ENCODE data around the gene SNX4. TPM values are rescaled to one million over a fixed set of nuclear protein-coding genes. Genes with fewer than 3 reads are reported as not detected.
"Not testable (repeated sequence)": the region's sequence is repeated elsewhere in the genome, so short reads cannot be mapped to it uniquely, and the experiment has no call there.

Gene SNX4
- total RNA-seq (10 to 100 TPM; 30.2 to 32.9 TPM), polyA plus RNA-seq (10 to 100 TPM; 17.3 to 38.7 TPM)
- long read RNA-seq, donor 1, transcript SNX4-201 (14 exons, 2,513 nt): major isoform, 81 of 104 reads
- long read RNA-seq, donor 1, partial matches to known transcripts: 4 of 104 reads
- long read RNA-seq, donor 1, other reads (novel, unspliced or antisense): 17 of 104 reads
- long read RNA-seq, donor 2, transcript SNX4-201 (14 exons, 2,513 nt): major isoform, 17 of 26 reads
- long read RNA-seq, donor 2, partial matches to known transcripts: 2 of 26 reads
- long read RNA-seq, donor 2, other reads (novel, unspliced or antisense): 7 of 26 reads

DNA sequence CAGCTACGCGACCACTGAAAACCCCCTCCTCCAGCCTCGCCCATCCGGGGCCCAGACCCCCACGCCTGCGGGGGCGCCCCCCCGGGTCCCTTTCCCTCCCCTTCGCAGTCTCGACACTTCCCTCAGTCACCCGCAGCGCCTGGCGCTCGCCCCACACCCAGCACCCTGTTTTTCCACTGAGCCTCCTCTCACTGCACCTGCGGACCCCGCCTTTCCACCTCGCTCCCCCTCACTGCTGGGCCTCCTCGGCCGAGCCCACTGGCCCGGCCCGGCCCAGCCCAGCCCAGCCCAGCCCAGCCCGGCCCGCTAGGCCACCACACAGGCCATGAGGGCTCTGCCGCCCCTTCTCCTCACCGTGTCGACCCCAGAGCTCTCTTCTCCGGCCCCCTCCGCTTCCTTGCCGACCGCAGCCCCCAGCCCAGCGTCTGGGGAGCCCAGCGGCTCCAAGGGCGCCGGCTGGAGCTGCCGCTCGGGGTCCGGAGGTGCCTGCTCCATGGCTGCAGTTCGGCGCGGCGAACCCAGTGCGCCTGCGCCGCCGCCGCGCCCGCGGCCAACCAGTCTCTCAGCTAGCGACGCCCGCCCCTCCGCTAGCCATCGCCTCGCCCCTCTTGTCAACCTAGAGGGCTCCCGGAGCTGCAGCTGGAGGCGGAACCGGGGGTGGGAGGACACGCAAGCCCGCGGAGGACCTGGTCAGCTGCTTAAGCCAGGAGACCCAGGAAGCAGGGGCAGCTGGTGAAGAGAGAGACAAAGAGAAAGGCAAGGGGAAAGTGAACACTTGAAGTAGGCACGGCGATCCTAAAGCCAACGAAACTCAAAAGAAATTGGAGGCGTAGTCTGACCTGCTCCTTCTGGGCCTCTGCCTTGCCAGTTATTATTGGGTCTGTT lies at the start of gene SNX4:
Gene SNX4, minus strand, starts transcription at position 525 of the 885 bp plus-strand sequence. Its CDS starts 30 bp downstream, at position 495.
- Histone ChIP-seq H3K36me3 (ENCODE audit: control insufficient read depth in 1 of 2, insufficient read depth in 2 of 2, low read length in 1 of 2) (no peaks in the 10 kb centered on the region), H3K4me1 (ENCODE audit: control insufficient read depth in 1 of 2, insufficient read depth in 2 of 2, low read length in 2 of 2) (no peaks in the 10 kb centered on the region), H3K9me3 (ENCODE audit: control insufficient read depth, low read length) (no peaks in the 10 kb centered on the region), H3K4me3 (ENCODE audit: low read length in 2 of 2) (peak within 1 kb of the TSS; percentile 78 to 92), H3K27me3 (ENCODE audit: control insufficient read depth in 1 of 2, insufficient read depth in 2 of 2, low read length in 1 of 2) (no peaks in the 10 kb centered on the region), H3K27ac (ENCODE audit: low read depth in 1 of 2, low read length in 2 of 2) (peak within 1 kb of the TSS in 1 of 2 donors; percentile 59)
- WGBS, 2 donors: 0% methylated on average over 61 to 65 of the region's 65 CpGs
- intact Hi-C loops (cut with DNase I): no loop called here
- peak; percentile 98 for DNase-seq
- peak; percentile 96 for ATAC-seq (ENCODE audit: low FRiP score)

DNA sequence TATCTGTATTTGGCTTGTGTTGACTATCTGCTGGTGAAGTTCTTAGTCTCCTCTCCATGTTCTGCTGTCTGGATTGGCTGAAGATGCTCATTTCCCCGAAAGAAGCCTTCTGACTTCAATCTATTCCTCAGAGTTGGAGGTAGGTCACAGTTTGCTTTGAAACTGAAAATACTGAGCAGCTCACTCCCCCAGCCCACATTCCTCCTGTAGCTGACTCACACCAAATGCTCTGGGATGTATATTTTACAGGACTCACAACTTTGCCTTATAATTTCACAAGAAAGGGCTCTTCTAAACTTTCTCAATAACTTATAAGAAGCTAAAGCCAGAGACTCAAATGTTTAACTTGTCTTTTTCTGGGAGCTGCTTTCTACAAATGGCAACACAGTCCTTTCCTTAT lies 36.3 kb upstream of the SNX4 start:
- ATAC-seq (ENCODE audit: low FRiP score) (no peak), DNase-seq (no peak)
- Histone ChIP-seq H3K4me3 (ENCODE audit: low read length in 2 of 2) (no peak overlapping the region), H3K9me3 (ENCODE audit: control insufficient read depth, low read length) (no peaks in the 10 kb centered on the region), H3K36me3 (ENCODE audit: control insufficient read depth in 1 of 2, insufficient read depth in 2 of 2, low read length in 1 of 2) (peaks cover 3 to 7% of the 10 kb centered on the region in 2 donors), H3K27ac (ENCODE audit: low read depth in 1 of 2, low read length in 2 of 2) (no peak overlapping the region), H3K27me3 (ENCODE audit: control insufficient read depth in 1 of 2, insufficient read depth in 2 of 2, low read length in 1 of 2) (no peaks in the 10 kb centered on the region), H3K4me1 (ENCODE audit: control insufficient read depth in 1 of 2, insufficient read depth in 2 of 2, low read length in 2 of 2) (no peaks in the 10 kb centered on the region)
- intact Hi-C loops (cut with DNase I): no loop called here
- WGBS, 2 donors: 95 to 100% methylated on average over 1 of the region's 1 CpG

DNA sequence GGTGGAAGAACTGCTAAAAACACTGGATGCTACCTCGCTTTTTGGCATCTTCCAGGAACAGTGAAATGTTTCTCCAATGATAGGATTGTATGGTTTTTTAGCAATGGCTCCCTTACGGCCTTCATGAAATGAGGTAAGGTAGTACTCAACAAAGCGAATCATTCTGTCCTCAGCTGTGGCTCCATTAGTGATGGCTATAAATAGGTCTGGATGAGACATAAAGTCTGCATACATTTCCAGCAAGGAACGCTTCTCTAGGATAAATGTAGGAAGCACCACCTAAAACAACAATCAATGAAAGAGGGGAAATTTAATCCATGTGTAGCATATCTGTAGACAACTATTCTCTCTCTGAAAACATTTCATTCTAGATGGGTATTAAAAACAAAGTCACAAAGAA lies 32.4 kb upstream of the SNX4 start:
- WGBS, 2 donors: 89 to 91% methylated on average over 4 of the region's 4 CpGs

DNA sequence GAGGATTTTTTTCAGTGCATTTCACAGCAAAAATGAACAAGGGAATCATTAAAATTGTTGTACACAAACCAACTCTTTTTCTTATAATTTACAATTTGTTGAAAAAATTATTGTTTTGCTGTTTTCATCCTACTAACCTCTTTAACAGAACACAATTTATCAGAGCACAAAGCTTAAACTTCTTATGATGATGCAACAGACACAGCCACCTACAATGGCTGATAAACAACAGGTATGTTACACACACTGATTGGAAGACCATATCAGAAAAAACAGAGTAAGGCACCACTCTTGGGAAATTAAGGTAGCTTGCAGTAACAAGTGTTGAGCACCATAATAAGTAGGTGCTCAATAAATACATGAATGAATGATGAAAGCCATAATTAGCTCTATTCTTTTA lies 8.9 kb upstream of the SNX4 start:
- Histone ChIP-seq H3K9me3 (ENCODE audit: control insufficient read depth, low read length) (no peaks in the 10 kb centered on the region), H3K27me3 (ENCODE audit: control insufficient read depth in 1 of 2, insufficient read depth in 2 of 2, low read length in 1 of 2) (no peaks in the 10 kb centered on the region), H3K36me3 (ENCODE audit: control insufficient read depth in 1 of 2, insufficient read depth in 2 of 2, low read length in 1 of 2) (peaks cover 2 to 4% of the 10 kb centered on the region in 2 donors), H3K4me1 (ENCODE audit: control insufficient read depth in 1 of 2, insufficient read depth in 2 of 2, low read length in 2 of 2) (no peaks in the 10 kb centered on the region), H3K4me3 (ENCODE audit: low read length in 2 of 2) (no peak overlapping the region), H3K27ac (ENCODE audit: low read depth in 1 of 2, low read length in 2 of 2) (no peak overlapping the region)
- no peak for DNase-seq
- intact Hi-C loops (cut with DNase I): no loop called here
- no peak for ATAC-seq (ENCODE audit: low FRiP score)

More for the DNA sequence above, 32.4 kb upstream of the SNX4 start:
- ATAC-seq (ENCODE audit: low FRiP score) (no peak), DNase-seq (no peak)
- Histone ChIP-seq H3K27me3 (ENCODE audit: control insufficient read depth in 1 of 2, insufficient read depth in 2 of 2, low read length in 1 of 2) (no peaks in the 10 kb centered on the region), H3K27ac (ENCODE audit: low read depth in 1 of 2, low read length in 2 of 2) (no peak overlapping the region), H3K36me3 (ENCODE audit: control insufficient read depth in 1 of 2, insufficient read depth in 2 of 2, low read length in 1 of 2) (peaks cover 3 to 7% of the 10 kb centered on the region in 2 donors), H3K4me1 (ENCODE audit: control insufficient read depth in 1 of 2, insufficient read depth in 2 of 2, low read length in 2 of 2) (no peaks in the 10 kb centered on the region), H3K4me3 (ENCODE audit: low read length in 2 of 2) (no peak overlapping the region), H3K9me3 (ENCODE audit: control insufficient read depth, low read length) (no peaks in the 10 kb centered on the region)
- intact Hi-C loops (cut with DNase I): no loop called here

DNA sequence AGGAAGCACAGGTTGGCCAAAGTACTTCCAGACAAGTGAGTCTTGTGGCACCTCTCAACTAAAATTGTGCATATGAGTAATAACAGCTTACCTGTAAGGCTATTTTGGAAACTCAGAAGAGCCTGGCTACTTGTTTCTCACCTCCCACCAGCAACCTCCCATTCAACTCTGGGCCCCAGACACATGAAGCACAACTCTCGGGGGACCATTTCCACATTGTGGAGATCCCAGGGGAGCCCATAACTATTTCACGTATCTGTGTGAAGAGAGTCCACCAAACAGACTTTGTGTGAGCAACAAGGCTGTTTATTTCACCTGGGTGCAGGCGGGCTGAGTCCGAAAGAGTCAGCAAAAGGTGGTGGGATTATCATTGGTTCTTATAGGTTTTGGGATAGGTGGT lies 5.2 kb upstream of the SNX4 start:
- no peak for ATAC-seq (ENCODE audit: low FRiP score)

DNA sequence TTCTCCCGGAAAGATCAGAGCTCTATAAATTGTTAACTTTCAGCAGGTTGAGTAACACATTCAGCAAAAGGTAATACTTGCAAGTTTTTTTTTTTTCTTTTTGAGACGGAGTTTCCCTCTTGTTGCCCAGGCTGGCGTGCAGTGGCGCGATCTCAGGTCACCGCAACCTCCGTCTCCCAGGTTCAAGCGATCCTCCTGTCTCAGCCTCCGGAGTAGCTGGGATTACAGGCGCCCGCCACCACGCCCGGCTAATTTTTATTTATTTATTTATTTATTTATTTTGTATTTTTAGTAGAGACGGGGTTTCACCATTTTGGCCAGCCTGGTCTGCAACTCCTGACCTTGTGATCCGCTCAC lies 539 bp upstream of the SNX4 start:
- H3K27me3 ChIP-seq (ENCODE audit: control insufficient read depth in 1 of 2, insufficient read depth in 2 of 2, low read length in 1 of 2); H3K4me1 ChIP-seq (ENCODE audit: control insufficient read depth in 1 of 2, insufficient read depth in 2 of 2, low read length in 2 of 2); DNase-seq; intact Hi-C loops (cut with DNase I); H3K9me3 ChIP-seq (ENCODE audit: control insufficient read depth, low read length); ATAC-seq (ENCODE audit: low FRiP score); H3K27ac ChIP-seq (ENCODE audit: low read depth in 1 of 2, low read length in 2 of 2); H3K36me3 ChIP-seq (ENCODE audit: control insufficient read depth in 1 of 2, insufficient read depth in 2 of 2, low read length in 1 of 2): not testable (repeated sequence)
- 76 to 82% methylated on average over 15 of the region's 15 CpGs for WGBS, 2 donors
- peak overlapping the region; percentile 5 to 58 for H3K4me3 ChIP-seq (ENCODE audit: low read length in 2 of 2)

More for the DNA sequence above, 5.2 kb upstream of the SNX4 start:
- Histone ChIP-seq H3K27me3 (ENCODE audit: control insufficient read depth in 1 of 2, insufficient read depth in 2 of 2, low read length in 1 of 2) (no peaks in the 10 kb centered on the region), H3K4me1 (ENCODE audit: control insufficient read depth in 1 of 2, insufficient read depth in 2 of 2, low read length in 2 of 2) (no peaks in the 10 kb centered on the region), H3K9me3 (ENCODE audit: control insufficient read depth, low read length) (no peaks in the 10 kb centered on the region), H3K4me3 (ENCODE audit: low read length in 2 of 2) (no peak overlapping the region), H3K27ac (ENCODE audit: low read depth in 1 of 2, low read length in 2 of 2) (no peak overlapping the region), H3K36me3 (ENCODE audit: control insufficient read depth in 1 of 2, insufficient read depth in 2 of 2, low read length in 1 of 2) (peaks cover 1 to 2% of the 10 kb centered on the region in 2 donors)
- WGBS, 2 donors: 91 to 95% methylated on average over 4 of the region's 4 CpGs
- no peak for DNase-seq
- intact Hi-C loops (cut with DNase I): no loop called here

DNA sequence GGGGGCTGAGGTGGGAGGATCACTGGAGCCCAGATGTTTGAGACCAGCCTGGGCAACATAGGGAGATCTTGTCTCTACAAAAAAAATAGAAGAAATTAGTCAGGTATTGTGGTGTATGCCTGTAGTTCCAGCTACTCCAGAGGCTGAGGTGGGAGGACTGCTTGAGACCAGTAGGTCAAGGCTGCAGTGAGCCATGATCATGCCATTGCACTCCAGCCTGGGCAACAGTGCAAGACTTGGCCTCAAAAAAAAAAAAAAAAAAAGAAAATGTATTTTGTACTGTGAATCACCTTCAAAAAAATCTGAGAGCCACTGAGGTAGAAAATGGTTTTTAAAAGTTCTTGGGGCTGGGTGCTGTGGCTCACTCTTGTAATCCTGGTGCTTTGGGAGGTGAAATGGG lies 4.6 kb downstream of the SNX4 start:
- intact Hi-C loops (cut with DNase I): no loop called here
- Histone ChIP-seq H3K27ac (ENCODE audit: low read depth in 1 of 2, low read length in 2 of 2) (no peak overlapping the region), H3K4me3 (ENCODE audit: low read length in 2 of 2) (no peak overlapping the region), H3K4me1 (ENCODE audit: control insufficient read depth in 1 of 2, insufficient read depth in 2 of 2, low read length in 2 of 2) (peaks cover 0 to 2% of the 10 kb centered on the region in 2 donors), H3K36me3 (ENCODE audit: control insufficient read depth in 1 of 2, insufficient read depth in 2 of 2, low read length in 1 of 2) (no peaks in the 10 kb centered on the region), H3K9me3 (ENCODE audit: control insufficient read depth, low read length) (no peaks in the 10 kb centered on the region), H3K27me3 (ENCODE audit: control insufficient read depth in 1 of 2, insufficient read depth in 2 of 2, low read length in 1 of 2) (no peaks in the 10 kb centered on the region)
- DNase-seq (no peak), ATAC-seq (ENCODE audit: low FRiP score) (no peak)

DNA sequence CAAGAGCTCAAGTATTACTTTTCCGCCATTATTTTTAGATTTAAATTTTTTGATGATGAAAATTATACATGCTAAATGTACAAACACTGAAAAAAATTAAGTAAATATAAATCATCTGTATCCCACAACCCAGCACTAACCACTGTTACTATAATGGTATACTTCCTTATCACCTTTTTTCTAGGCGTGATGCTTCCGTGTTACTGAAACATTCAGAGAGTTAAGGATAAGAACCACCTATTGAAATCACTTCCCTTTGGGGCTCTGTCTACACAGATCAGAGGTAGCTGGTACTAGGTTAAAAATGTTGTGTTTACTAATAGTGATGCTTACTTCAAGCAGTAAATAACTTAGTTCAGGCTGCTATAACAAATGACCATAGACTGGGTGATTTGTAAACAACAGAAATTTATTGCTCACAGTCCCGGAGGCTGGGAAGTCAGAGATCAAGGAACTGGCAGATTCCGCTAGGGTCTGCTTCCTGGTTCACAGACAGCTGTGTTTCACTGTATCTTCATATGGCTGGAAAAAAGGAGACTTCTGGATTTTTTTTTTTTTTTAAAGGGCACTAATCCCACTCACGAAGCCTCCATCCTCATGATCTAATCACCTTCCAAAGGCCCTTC lies 6.4 kb downstream of the SNX4 start:
- intact Hi-C loops (cut with DNase I): no loop called here
- Histone ChIP-seq H3K4me1 (ENCODE audit: control insufficient read depth in 1 of 2, insufficient read depth in 2 of 2, low read length in 2 of 2) (peaks cover 0 to 2% of the 10 kb centered on the region in 2 donors), H3K4me3 (ENCODE audit: low read length in 2 of 2) (no peak overlapping the region), H3K9me3 (ENCODE audit: control insufficient read depth, low read length) (no peaks in the 10 kb centered on the region), H3K27me3 (ENCODE audit: control insufficient read depth in 1 of 2, insufficient read depth in 2 of 2, low read length in 1 of 2) (no peaks in the 10 kb centered on the region), H3K27ac (ENCODE audit: low read depth in 1 of 2, low read length in 2 of 2) (no peak overlapping the region), H3K36me3 (ENCODE audit: control insufficient read depth in 1 of 2, insufficient read depth in 2 of 2, low read length in 1 of 2) (no peaks in the 10 kb centered on the region)
- ATAC-seq (ENCODE audit: low FRiP score) (no peak), DNase-seq (no peak)
- 84 to 86% methylated on average over 6 of the region's 6 CpGs for WGBS, 2 donors
